HG03135 (cell line): Measurements from ENCODE around the gene PLXNB2.
"Not testable (repeated sequence)": the region's sequence is repeated elsewhere in the genome, so short reads cannot be mapped to it uniquely, and the experiment has no call there.

ENCODE experiments used
- ATAC-seq: cut with Tn5 transposase; IDR thresholded peaks from one replicate; pipeline ENCODE4 v1.9.1; 2021; ENCODE audit warnings: mild to moderate bottlenecking, moderate library complexity; ENCODE audit not compliant: unreplicated experiment

PLXNB2 gene

GRCh38 chr22:50306753-50307749 lies at the start of gene PLXNB2:
Gene PLXNB2 (minus strand): TSS chr22:50307646. CDS start chr22:50290584, 17,062 bp downstream.
- ATAC-seq: no peak

GRCh38 chr22:50357222-50357621 lies 49.8 kb upstream of the PLXNB2 start:
- no peak for ATAC-seq

GRCh38 chr22:50356186-50356585 lies 48.7 kb upstream of the PLXNB2 start:
- no peak for ATAC-seq

- ATAC-seq: no peak
These were observed 40.6 kb upstream of the PLXNB2 start for GRCh38 chr22:50348058-50348457.

GRCh38 chr22:50347157-50347556 lies 39.7 kb upstream of the PLXNB2 start:
- no peak for ATAC-seq

GRCh38 chr22:50346470-50346869 lies 39.0 kb upstream of the PLXNB2 start:
- no peak for ATAC-seq

- no peak for ATAC-seq
These were observed 36.1 kb upstream of the PLXNB2 start for GRCh38 chr22:50343541-50343935.

GRCh38 chr22:50342651-50343540 lies 35.5 kb upstream of the PLXNB2 start, which contains the start of gene PPP6R2:
Gene PPP6R2 (plus strand): TSS chr22:50343327. CDS start chr22:50393909, 50,582 bp downstream.
- ATAC-seq: peak; percentile 66

- ATAC-seq: peak; percentile 59
These were observed 34.7 kb upstream of the PLXNB2 start for GRCh38 chr22:50341977-50342650.

GRCh38 chr22:50339945-50340879 lies 32.8 kb upstream of the PLXNB2 start:
- no peak for ATAC-seq

GRCh38 chr22:50338860-50339462 lies 31.5 kb upstream of the PLXNB2 start:
- no peak for ATAC-seq

- no peak for ATAC-seq
These were observed 30.7 kb upstream of the PLXNB2 start for GRCh38 chr22:50338042-50338573.

GRCh38 chr22:50337262-50338041 lies 30.0 kb upstream of the PLXNB2 start:
- ATAC-seq: no peak

- ATAC-seq: not testable (repeated sequence)
These were observed 27.0 kb upstream of the PLXNB2 start for GRCh38 chr22:50334433-50334832.

- no peak for ATAC-seq
These were observed 21.8 kb upstream of the PLXNB2 start for GRCh38 chr22:50329236-50329635.

- peak; percentile 21 for ATAC-seq
These were observed 20.2 kb upstream of the PLXNB2 start for GRCh38 chr22:50327711-50328019.

GRCh38 chr22:50326956-50327710 lies 19.7 kb upstream of the PLXNB2 start, which contains the start of gene DENND6B:
Gene DENND6B (minus strand): TSS chr22:50327012. CDS start chr22:50326988, 24 bp downstream.
- ATAC-seq: peak; percentile 72
